PFSK-1 (cell line): ENCODE results near the gene ZFP82.

Source experiments
- FOXP2 ChIP-seq: optimal IDR thresholded peaks from 2 replicates; pipeline ENCODE3; 2011; ENCODE audit warnings: borderline replicate concordance, control low read depth, inconsistent platforms; ENCODE audit not compliant: insufficient read depth; ENCODE audit errors: extremely low read length, extremely low read depth
- POLR2AphosphoS5 ChIP-seq: IDR thresholded peaks from 2 replicates; pipeline ENCODE4 v1.6.1; 2012; ENCODE audit warnings: low read depth, mild to moderate bottlenecking, control low read depth, low read length, moderate library complexity
- SIN3A ChIP-seq: IDR thresholded peaks from 2 replicates; pipeline ENCODE4 v1.6.1; 2012; ENCODE audit warnings: mild to moderate bottlenecking, low read length, moderate library complexity, borderline replicate concordance; ENCODE audit not compliant: insufficient read depth
- TAF1 ChIP-seq: IDR thresholded peaks from 2 replicates; pipeline ENCODE4 v1.6.1; 2012; ENCODE audit warnings: low read length, control low read depth, borderline replicate concordance; ENCODE audit not compliant: insufficient read depth
- TF ChIP-seq, protein P1 (sequence below), 2 experiments: IDR thresholded peaks; 2 replicates each; pipeline versions ENCODE4 v1.6.1 to v1.8.0; 2011 to 2012; ENCODE audit warnings: low read depth in 2 of 2, low read length in 2 of 2, control low read depth in 1 of 2, inconsistent platforms in 1 of 2, mild to moderate bottlenecking in 1 of 2, moderate library complexity in 1 of 2; ENCODE audit not compliant: insufficient read depth in 1 of 2

Gene ZFP82

DNA sequence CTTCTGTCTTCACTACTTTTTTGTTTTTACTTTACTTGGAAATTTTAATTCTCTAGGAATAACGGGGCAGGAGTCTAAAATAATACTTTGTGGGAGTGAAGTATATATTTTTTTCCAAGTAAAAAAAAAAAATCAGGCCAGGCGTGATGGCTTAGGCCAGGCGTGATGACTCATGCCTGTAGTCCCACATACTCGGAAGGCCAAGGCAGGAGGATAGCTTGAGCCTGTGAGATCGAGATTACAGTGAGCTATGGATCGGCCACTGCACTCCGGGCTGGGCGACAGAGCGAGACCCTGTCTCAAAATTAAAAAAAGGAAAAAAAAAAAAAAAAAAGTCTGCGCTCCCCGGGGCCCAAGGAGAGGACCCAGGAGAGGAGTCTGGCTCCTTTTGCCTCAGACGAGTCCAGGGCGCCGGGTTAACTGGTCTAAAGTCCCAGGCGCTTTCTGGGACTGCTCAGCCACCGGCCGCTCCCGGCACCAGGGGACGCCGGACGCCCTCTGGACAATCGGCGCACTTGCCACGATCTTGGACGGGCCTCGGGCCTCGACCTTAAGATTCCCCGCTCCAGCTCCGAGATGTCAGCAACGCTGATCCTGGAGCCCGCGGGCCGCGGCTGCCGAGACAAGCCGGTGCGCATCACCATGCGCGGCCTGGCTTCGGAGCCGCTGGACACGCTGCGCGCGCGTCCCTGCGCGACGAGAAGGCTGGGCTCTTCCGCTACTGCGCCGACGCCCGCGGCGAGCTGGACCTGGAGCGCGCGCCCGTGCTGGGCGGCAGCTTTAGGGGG lies 2.7 kb upstream of the ZFP82 start:
- TF ChIP-seq FOXP2 (no peak), TAF1 (no peak), SIN3A (no peak), POLR2AphosphoS5 (no peak)
- TF ChIP-seq, protein P1, sequence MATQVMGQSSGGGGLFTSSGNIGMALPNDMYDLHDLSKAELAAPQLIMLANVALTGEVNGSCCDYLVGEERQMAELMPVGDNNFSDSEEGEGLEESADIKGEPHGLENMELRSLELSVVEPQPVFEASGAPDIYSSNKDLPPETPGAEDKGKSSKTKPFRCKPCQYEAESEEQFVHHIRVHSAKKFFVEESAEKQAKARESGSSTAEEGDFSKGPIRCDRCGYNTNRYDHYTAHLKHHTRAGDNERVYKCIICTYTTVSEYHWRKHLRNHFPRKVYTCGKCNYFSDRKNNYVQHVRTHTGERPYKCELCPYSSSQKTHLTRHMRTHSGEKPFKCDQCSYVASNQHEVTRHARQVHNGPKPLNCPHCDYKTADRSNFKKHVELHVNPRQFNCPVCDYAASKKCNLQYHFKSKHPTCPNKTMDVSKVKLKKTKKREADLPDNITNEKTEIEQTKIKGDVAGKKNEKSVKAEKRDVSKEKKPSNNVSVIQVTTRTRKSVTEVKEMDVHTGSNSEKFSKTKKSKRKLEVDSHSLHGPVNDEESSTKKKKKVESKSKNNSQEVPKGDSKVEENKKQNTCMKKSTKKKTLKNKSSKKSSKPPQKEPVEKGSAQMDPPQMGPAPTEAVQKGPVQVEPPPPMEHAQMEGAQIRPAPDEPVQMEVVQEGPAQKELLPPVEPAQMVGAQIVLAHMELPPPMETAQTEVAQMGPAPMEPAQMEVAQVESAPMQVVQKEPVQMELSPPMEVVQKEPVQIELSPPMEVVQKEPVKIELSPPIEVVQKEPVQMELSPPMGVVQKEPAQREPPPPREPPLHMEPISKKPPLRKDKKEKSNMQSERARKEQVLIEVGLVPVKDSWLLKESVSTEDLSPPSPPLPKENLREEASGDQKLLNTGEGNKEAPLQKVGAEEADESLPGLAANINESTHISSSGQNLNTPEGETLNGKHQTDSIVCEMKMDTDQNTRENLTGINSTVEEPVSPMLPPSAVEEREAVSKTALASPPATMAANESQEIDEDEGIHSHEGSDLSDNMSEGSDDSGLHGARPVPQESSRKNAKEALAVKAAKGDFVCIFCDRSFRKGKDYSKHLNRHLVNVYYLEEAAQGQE (IDR thresholded peaks at IDR 0.05; ENCODE audit: insufficient read depth in 1 of 2, low read depth in 2 of 2, low read length in 2 of 2): no peak

DNA sequence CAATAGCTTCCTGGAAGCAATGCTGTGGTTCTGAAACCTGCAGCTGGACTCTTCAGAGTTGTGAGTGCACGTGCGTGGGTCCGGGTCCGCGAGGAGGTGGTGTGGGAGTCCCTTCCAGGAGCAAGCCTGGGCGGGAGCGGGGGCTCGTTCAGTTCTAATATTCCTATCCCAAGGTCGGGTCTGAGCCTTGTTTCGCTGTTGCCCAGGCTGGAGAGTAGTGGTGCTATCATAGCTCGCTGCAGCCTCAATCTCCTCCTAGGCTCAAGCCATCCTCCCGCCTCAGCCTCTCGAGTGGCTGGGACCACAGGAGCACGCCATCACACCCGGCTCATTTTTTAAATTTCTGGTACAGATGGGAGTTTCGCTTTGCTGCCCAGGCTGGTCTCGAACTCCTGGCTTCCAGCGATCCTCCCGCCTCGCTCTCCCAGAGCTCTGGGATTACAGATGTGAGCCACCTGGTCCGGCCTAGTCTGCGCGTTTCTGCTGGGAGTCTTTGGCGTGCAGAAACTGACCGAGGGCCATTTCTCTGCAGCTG lies 625 bp downstream of the ZFP82 start:
- TF ChIP-seq, protein P1 (IDR thresholded peaks at IDR 0.05; ENCODE audit: insufficient read depth in 1 of 2, low read depth in 2 of 2, low read length in 2 of 2): no peak
- TF ChIP-seq TAF1: no peak
- no peak for TF ChIP-seq SIN3A
- TF ChIP-seq FOXP2: no peak
- TF ChIP-seq POLR2AphosphoS5: no peak

DNA sequence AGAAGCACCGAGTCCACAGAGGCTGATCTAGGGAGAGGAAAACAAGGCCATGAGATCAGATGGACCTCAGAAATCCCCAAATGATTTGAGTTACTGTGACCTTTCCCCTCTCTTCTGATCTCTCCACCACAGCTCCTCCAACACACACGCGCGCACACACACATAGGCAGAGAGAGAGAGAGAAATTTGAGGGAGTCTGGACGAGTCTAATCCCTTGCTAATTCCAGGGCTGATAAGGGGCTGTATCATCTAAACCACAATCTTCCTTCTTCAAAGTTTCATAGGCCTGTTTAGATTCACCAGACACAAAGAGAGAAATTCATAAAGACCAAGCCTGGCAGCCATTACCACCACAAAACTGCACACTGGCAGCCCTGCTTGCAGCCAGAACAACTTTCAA lies 8.6 kb downstream of the ZFP82 start:
- TF ChIP-seq SIN3A (no peak), POLR2AphosphoS5 (no peak), TAF1 (no peak), FOXP2 (no peak)
- TF ChIP-seq, protein P1 (IDR thresholded peaks at IDR 0.05; ENCODE audit: insufficient read depth in 1 of 2, low read depth in 2 of 2, low read length in 2 of 2): no peak

DNA sequence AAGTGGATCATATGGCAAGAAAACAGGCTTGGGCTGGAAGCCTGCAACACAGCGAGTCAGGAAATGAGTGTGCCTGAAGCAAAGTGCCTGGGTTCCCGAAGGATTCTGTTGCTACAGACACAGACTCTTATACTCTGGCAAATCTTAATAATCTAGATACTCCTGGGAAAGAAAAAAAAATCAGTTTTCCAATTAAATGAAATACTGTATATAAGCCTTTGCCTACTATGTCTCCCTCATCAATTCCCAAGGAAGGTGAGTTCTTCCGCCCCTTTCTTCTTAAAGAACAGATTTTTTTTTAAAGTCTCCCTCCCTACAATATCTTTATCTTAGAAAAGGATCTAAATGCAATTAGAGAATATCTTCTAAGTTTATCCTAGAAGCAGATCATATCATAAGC lies 10.3 kb downstream of the ZFP82 start:
- TF ChIP-seq, protein P1 (IDR thresholded peaks at IDR 0.05; ENCODE audit: insufficient read depth in 1 of 2, low read depth in 2 of 2, low read length in 2 of 2): no peak
- TF ChIP-seq POLR2AphosphoS5 (no peak), SIN3A (no peak), FOXP2 (no peak), TAF1 (no peak)
